GM12892 (cell line): ENCODE measurements around the gene SH3BP5.
A peak's percentile ranks its signal among the peaks of the same experiment; 100 is the strongest.

ENCODE experiments used
- DNase-seq: peaks from one replicate; pipeline ENCODE4 v3.0.0; 2011; ENCODE audit not compliant: insufficient read length
- FAIRE-seq: peaks from 2 replicates; lab custom pipeline; 2011; peaks lifted over from hg19 to GRCh38; lab: Jason Lieb, UNC
- POLR2A ChIP-seq: IDR thresholded peaks from 2 replicates; pipeline ENCODE4 v1.6.1; 2011; ENCODE audit warnings: low read depth, low read length, control low read depth
- POLR2AphosphoS5 ChIP-seq: IDR thresholded peaks from 2 replicates; pipeline ENCODE4 v1.6.1; 2011; ENCODE audit warnings: low read depth, low read length, control low read depth
- TAF1 ChIP-seq: IDR thresholded peaks from 2 replicates; pipeline ENCODE4 v1.6.1; 2011; ENCODE audit warnings: low read depth, mild to moderate bottlenecking, control low read depth, low read length, borderline replicate concordance

Gene SH3BP5

DNA sequence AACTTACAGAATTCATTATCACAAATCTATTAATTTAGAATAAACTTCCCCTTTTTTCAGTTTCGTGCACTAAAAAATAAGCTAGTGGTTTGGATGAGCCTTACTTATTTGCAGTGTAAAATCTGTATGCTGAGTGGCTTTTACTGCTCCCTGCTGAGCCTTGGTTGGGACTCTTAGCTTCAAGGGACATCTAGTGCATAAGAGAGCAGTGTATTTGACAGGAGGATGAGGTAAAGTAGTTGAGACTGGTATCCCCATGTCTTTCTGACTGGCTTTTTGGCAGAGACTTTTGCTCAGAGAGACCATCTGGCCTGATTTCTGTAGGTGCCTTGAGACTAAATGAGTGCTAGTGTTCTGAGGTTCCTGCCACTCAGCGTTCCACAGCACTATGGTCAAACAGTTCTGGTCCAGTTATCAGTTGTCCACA lies 114.5 kb downstream of the SH3BP5 start:
- TF ChIP-seq TAF1: no peak
- TF ChIP-seq POLR2AphosphoS5: no peak
- TF ChIP-seq POLR2A: no peak
- FAIRE-seq (no peak), DNase-seq (no peak)

DNA sequence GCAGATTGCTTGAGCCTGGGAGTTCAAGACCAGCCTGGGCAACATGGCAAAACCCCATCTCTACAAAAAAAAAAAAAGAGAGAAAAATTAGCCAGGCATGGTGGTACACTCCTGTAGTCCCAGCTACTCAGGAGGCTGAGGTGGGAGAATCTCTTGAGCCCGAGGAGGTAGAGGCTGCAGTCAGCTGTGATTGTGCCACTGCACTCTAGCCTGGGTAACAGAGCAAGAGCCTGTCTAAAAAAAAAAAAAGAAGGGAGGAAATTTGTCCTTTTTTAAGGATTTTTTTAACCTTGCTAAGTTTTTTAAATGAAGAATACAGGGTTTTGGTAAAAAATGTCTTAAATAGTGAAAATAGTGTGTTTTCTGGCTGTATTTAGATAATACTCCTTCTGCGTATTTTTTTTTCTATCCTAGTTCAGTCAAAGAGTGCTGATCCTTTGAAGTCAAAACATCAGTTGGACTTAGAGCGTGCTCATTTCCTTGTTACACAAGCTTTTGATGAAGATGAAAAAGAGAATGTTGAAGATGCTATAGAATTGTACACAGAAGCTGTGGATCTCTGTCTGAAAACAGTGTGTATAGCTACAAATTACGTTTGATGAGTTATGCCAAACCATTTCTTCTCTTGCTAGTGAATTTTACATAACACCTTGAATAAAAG lies 115.2 kb downstream of the SH3BP5 start:
- FAIRE-seq (no peak), DNase-seq (no peak)
- TF ChIP-seq TAF1 (no peak), POLR2A (no peak), POLR2AphosphoS5 (no peak)

DNA sequence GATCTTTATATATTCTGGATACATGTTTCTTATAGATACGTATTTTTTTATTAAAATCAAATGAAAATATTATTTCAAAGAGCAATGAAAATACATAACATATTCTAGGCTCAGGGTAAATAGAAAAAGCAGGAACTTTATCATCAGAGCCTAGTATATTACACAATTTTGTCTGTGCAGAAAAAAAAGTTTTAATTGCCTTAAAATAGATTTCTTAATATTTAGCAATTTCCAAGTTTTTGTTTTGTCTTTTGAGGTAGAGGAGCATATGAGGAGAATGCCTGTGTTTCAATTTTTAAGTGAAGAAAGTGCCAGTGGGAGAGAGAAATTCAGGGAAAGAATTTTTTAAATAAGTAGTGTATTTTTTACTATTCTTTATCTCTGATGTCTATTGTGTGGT lies 115.9 kb downstream of the SH3BP5 start:
- no peak for TF ChIP-seq TAF1
- FAIRE-seq: no peak
- no peak for DNase-seq

DNA sequence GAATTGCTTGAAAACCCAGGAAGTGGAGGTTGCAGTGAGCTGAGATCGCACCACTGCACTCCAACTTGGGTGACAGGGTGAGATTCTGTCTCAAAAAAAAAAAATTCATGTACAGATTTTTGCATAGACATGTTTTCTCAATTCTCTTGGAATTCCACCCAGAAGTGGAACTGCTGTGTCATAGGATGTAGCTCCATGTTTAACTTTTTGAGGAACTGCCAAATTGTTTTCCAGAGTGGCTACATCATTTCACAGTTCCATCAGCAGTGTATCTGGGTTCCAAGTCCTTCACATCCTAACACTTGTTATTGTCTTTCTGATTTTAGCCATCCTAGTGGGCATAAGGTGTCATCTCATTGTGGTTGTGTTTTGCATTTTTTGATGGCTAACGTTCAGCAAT lies 116.4 kb downstream of the SH3BP5 start:
- no peak for TF ChIP-seq TAF1
- TF ChIP-seq POLR2AphosphoS5: no peak
- TF ChIP-seq POLR2A: no peak
- FAIRE-seq (peak; percentile 14), DNase-seq (no peak)

DNA sequence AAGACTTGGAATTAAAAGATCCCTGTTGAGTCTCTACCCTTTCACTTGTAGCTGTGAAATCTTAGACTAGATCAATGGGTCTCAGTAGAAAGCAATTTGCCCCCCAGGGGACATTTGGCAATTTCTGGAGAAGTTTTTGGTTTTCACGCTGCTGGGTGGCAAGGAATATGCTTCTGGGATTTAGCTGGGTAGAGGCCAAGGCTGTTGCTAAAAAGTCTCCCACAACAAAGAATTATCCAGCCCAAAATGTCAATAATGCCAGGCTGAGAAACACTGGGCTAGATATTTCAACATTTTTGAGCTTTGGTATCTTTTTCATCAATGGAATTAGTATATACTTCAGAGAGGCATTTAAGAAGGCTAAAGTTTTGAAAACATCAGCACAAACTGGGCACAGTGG lies 117.6 kb downstream of the SH3BP5 start:
- FAIRE-seq (no peak), DNase-seq (no peak)
- TF ChIP-seq TAF1 (no peak), POLR2AphosphoS5 (no peak), POLR2A (no peak)

DNA sequence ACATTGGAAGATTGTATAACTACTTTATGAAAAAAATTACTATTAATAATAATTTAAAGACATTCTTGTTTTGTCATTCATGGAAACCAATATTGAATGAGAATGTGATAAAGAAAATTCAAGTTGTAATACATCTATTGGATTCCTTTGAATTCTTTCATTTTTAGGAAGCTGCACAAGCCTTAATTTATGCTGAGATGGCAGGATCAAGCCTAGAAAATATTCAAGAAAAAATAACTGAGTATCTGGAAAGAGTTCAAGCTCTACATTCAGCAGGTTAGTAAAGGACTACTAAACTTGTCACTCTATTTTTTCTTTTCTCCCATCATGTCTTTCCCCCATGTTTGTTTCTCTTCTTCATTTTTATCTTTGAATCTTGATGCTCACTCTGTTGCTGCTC lies 120.4 kb downstream of the SH3BP5 start:
- TF ChIP-seq POLR2AphosphoS5: no peak
- no peak for TF ChIP-seq TAF1
- no peak for TF ChIP-seq POLR2A
- DNase-seq: no peak
- no peak for FAIRE-seq

DNA sequence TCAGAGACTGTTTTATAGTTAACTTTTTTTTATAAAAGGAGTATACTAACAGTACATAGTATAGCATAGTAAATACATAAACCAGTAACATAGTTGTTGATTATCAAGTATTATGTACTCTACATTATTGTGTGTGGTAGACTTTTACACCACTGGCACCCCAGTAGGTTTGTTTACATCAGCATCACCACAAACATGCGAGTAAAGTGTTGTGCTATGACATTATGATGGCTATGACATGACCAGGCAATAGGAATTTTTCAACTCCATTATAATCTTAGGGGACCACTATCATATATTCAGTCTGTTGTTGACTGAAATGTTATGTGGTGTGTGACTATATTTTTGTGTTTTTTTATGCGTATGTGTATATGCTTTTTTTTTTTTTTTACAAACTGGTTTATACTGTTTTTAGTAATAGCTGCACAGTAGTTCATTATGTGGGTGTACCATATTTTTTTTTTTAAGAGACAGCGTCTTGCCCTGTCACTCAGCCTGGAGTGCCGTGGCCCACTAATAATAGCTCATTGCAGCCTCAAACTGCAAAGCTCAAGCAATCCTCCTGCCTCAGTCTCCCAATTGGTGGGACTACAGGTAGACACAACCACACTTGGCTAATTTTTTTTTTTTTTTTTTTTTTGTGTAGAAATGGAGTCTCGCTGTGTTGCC lies 124.4 kb downstream of the SH3BP5 start:
- FAIRE-seq (no peak), DNase-seq (no peak)
- no peak for TF ChIP-seq TAF1
- no peak for TF ChIP-seq POLR2A
- TF ChIP-seq POLR2AphosphoS5: no peak

DNA sequence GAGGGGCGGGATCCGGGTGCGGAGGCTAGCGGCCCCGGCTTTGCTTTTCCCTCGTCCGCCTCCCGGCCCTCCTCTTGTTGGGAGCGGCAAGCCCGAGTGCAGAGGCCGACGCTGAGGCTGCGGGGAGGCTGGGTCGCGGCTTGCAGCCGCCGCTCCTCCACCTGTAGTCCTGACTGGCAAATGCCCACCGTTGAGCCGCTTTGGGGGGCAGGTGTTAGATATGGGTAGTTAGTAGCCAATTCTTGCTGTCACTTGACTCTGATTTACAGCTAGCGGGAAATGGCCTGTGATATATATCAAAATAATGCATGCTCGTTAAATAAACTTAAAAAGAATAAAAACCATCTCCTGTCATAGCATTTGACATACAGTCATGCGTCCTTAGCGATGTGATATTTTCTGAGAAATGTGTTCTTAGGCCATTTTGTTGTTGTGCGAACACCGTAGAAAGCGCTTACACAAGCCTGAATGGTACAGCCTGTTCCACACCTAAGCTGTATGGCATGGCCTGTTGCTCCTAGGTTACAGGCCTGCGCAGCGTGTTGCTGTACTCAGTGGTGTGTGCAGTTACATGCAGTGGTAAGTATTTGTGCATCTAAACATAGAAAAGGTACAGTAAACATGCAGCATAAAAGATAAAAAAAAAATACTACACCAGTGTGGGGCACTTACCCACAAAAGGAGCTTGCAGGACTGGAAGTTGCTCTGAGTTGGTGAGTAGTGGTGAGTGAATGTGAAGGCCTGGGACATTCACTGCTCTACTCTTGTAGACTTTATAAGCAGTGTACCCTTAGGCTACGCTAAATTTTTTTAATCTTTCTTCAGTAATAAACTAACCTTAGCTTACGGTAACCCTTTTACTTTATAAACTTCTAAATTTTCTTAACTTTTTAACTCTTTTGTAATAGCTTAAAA lies 125.5 kb downstream of the SH3BP5 start:
- peak; percentile 26 for DNase-seq
- no peak for TF ChIP-seq POLR2AphosphoS5
- TF ChIP-seq POLR2A: no peak
- TF ChIP-seq TAF1: no peak
- FAIRE-seq: peak; percentile 17

DNA sequence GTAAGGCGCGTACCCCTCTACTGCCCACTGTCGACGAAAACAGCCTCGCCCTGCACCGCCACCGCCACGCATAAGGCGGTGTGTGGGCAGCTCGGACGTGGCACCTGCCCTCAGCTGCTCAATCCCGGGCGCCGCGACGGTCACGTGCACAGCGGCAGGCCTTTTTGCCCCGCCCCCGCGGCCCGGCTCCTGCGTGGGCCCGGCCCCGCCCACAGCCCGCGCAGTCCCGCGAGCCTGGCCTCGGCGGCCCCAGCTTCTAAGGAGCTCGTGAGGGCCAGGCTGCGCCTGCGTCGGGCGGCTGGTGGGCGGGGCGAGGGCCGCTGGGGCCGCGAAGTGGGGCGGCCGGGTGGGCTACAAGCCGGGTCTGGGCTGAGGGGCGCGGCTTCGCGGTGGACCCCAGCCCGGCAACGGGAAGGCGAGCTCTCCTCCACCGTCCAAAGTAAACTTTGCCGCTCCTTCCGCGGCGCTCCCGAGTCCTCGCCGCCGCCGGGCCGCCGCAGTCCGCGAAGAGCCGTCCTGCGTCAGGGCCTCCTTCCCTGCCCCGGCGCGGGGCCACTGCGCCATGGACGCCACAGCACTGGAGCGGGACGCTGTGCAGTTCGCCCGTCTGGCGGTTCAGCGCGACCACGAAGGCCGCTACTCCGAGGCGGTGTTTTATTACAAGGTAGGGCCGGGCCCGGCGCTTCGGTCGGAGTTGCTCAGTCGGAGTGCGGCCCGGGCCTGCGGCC lies 126.3 kb downstream of the SH3BP5 start, which contains the start of gene CAPN7:
CAPN7 (plus strand) TSS at position 313 of the 728 bp plus-strand sequence; CDS start at position 563, 250 bp downstream.
- FAIRE-seq: peak; percentile 92
- TF ChIP-seq POLR2AphosphoS5 (peak; percentile 75), TAF1 (no peak), POLR2A (peak; percentile 80)
- DNase-seq: peak; percentile 88

DNA sequence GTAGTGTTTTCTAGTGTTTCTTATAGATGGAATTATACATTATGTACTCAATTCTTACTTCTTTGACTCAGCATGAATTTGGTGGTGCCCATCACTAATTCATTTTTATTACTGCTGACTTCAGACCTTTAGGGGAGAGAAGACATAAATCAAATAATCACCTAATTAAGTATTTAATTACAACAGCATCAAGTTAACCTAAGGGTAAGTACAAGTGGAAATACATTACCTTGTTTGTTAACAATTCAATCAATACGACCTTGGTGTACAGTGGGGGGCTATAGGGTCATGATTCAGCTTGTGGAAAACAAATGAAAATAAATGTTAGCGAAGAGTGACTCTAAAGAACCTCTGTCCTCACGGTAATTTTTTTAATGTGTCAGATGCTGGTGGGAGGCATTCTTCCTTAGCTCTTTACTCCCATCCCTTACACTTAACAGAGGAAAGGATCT lies 126.9 kb downstream of the SH3BP5 start:
- DNase-seq (no peak), FAIRE-seq (no peak)
- TF ChIP-seq TAF1 (no peak), POLR2AphosphoS5 (no peak), POLR2A (no peak)
